ENCODE data around the gene SH3GL1.
A peak's percentile ranks its signal among the peaks of the same experiment; 100 is the strongest.

SH3GL1 gene

GRCh38 chr19:4345342-4346019 lies 54.9 kb downstream of the SH3GL1 start:
- no peak overlapping the region for H3K4me2 ChIP-seq (ENCODE audit: low read depth, low read length)
- no peak for TF ChIP-seq CTCF (IDR thresholded peaks at IDR 0.05; ENCODE audit: low read length)
- no peak for TF ChIP-seq EZH2 (optimal IDR thresholded peaks at IDR 0.05; ENCODE audit: low read depth, low read length)
- no peak for TF ChIP-seq EZH2phosphoT487 (IDR thresholded peaks at IDR 0.05; ENCODE audit: low read length)
- peaks cover 3% of the 10 kb centered on the region; the same call in 1 of the 2 replicates for H3F3A ChIP-seq (ENCODE audit: insufficient read depth, low read length)
- no peak overlapping the region for H3K4me3 ChIP-seq (ENCODE audit: low read length)
- no peaks in the 10 kb centered on the region for H4K20me1 ChIP-seq (ENCODE audit: insufficient read depth, low read length)
- H3K9me3 ChIP-seq (replicated peaks; ENCODE audit: insufficient read depth, low read length) = no peaks in the 10 kb centered on the region
- peak; percentile 2 for DNase-seq
- H3K36me3 ChIP-seq (replicated peaks; ENCODE audit: insufficient read depth, low read length) = no peaks in the 10 kb centered on the region
- peaks cover 6% of the 10 kb centered on the region; the same call in 1 of the 2 replicates for H3K4me1 ChIP-seq (ENCODE audit: low read length)
- H2AFZ ChIP-seq (ENCODE audit: low read length) = no peak overlapping the region
- no peaks in the 10 kb centered on the region for H3K9me2 ChIP-seq (replicated peaks; ENCODE audit: insufficient read depth, low read length)
- peaks cover 6% of the 10 kb centered on the region for H3K79me2 ChIP-seq (ENCODE audit: low read length)
- no peak overlapping the region for H3K27ac ChIP-seq (ENCODE audit: low read length)
- no peak overlapping the region for H3K9ac ChIP-seq (ENCODE audit: low read length)
- H3K27me3 ChIP-seq (replicated peaks; ENCODE audit: insufficient read depth, low read length) = no peaks in the 10 kb centered on the region

- Histone ChIP-seq H3K27me3 (replicated peaks; ENCODE audit: insufficient read depth, low read length) (no peaks in the 10 kb centered on the region), H3K36me3 (replicated peaks; ENCODE audit: insufficient read depth, low read length) (no peaks in the 10 kb centered on the region), H3K4me2 (ENCODE audit: low read depth, low read length) (peak within 1 kb of the TSS; percentile 99), H3F3A (ENCODE audit: insufficient read depth, low read length) (peaks cover 3% of the 10 kb centered on the region; the same call in 1 of the 2 replicates), H3K79me2 (ENCODE audit: low read length) (peaks cover 6% of the 10 kb centered on the region), H3K4me1 (ENCODE audit: low read length) (peaks cover 10% of the 10 kb centered on the region; the same call in 1 of the 2 replicates), H4K20me1 (ENCODE audit: insufficient read depth, low read length) (no peaks in the 10 kb centered on the region), H3K4me3 (ENCODE audit: low read length) (peak within 1 kb of the TSS; percentile 90), H3K9ac (ENCODE audit: low read length) (peak within 1 kb of the TSS; percentile 78), H3K9me2 (replicated peaks; ENCODE audit: insufficient read depth, low read length) (no peaks in the 10 kb centered on the region), H3K27ac (ENCODE audit: low read length) (peak within 1 kb of the TSS; percentile 81), H3K9me3 (replicated peaks; ENCODE audit: insufficient read depth, low read length) (no peaks in the 10 kb centered on the region), H2AFZ (ENCODE audit: low read length) (peak within 1 kb of the TSS; percentile 98)
- TF ChIP-seq CTCF (IDR thresholded peaks at IDR 0.05; ENCODE audit: low read length) (no peak), EZH2phosphoT487 (IDR thresholded peaks at IDR 0.05; ENCODE audit: low read length) (no peak), EZH2 (optimal IDR thresholded peaks at IDR 0.05; ENCODE audit: low read depth, low read length) (no peak)
- DNase-seq = peak; percentile 93
These were observed 56.7 kb downstream of the SH3GL1 start, which contains the start of gene MPND for GRCh38 chr19:4343370-4344307. Gene MPND (plus strand): TSS chr19:4343562. CDS start chr19:4343594, 32 bp downstream.

GRCh38 chr19:4342615-4343369 lies 57.6 kb downstream of the SH3GL1 start:
- no peak for TF ChIP-seq EZH2phosphoT487 (IDR thresholded peaks at IDR 0.05; ENCODE audit: low read length)
- TF ChIP-seq CTCF (IDR thresholded peaks at IDR 0.05; ENCODE audit: low read length) = peak; percentile 27
- no peak for TF ChIP-seq EZH2 (optimal IDR thresholded peaks at IDR 0.05; ENCODE audit: low read depth, low read length)
- Histone ChIP-seq H3K79me2 (ENCODE audit: low read length) (peaks cover 6% of the 10 kb centered on the region), H3K4me1 (ENCODE audit: low read length) (peaks cover 12% of the 10 kb centered on the region; the same call in 1 of the 2 replicates), H3K4me2 (ENCODE audit: low read depth, low read length) (peak overlapping the region; percentile 91), H3K4me3 (ENCODE audit: low read length) (peak overlapping the region; percentile 90), H4K20me1 (ENCODE audit: insufficient read depth, low read length) (no peaks in the 10 kb centered on the region), H3K9ac (ENCODE audit: low read length) (peak overlapping the region; percentile 78), H3K9me3 (replicated peaks; ENCODE audit: insufficient read depth, low read length) (no peaks in the 10 kb centered on the region), H3K27me3 (replicated peaks; ENCODE audit: insufficient read depth, low read length) (no peaks in the 10 kb centered on the region), H3K27ac (ENCODE audit: low read length) (peak overlapping the region; percentile 81), H3K9me2 (replicated peaks; ENCODE audit: insufficient read depth, low read length) (no peaks in the 10 kb centered on the region), H3F3A (ENCODE audit: insufficient read depth, low read length) (peaks cover 4% of the 10 kb centered on the region; the same call in 1 of the 2 replicates), H3K36me3 (replicated peaks; ENCODE audit: insufficient read depth, low read length) (no peaks in the 10 kb centered on the region), H2AFZ (ENCODE audit: low read length) (peak overlapping the region; percentile 98)
- DNase-seq = peak; percentile 100
